Stimulated activated CD8-positive, alpha-beta memory T cell treated with anti-CD3 and anti-CD28 coated beads, Interleukin-15, amount 100 ng/mL, for 48 hours (primary cell): ENCODE data around the gene SH2D3A.
"Not testable (repeated sequence)": the region's sequence is repeated elsewhere in the genome, so short reads cannot be mapped to it uniquely, and the experiment has no call there.

Experiments used
- DNase-seq, 2 donors: peaks; one replicate each; pipeline ENCODE4 v3.0.0-alpha.2; 2020; ENCODE audit warnings: low read depth in 2 of 2

The SH2D3A gene

DNA sequence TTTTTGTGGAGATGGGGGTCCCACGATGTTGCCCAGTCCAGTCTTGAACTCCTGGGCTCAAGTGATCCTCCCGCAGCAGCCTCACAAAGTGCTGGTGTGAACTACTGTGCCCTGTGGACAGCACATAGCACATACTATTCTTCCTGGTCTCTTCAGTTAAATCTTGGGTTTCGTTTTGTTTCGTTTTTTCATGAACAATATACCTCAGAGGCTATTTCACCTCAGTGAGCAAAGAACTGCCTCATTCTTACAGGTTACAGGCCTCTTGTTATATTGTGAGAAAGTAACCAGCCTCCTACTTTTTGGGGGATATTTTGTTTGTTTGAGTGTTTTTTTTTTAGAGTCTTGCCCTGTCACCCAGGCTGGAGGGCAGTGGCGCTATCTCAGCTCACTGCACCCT is 45.5 kb downstream of the SH2D3A start:
- DNase-seq, result no peak

DNA sequence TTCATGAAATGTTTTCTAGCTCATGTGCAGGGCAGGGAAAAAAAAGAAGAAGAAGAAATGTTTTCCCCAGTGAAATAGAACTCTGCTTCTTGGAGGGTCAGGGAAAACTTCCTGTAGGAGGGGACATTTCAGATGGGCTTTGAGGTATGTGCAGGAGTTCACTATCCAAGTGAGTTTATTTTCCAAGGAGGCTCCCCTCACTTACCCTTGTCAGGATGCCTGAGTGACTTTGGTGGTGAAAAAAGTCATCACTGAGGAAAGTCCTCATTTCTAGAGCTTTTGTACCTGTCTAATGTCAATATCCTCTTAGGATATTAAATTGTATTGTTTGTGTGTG is 46.1 kb downstream of the SH2D3A start:
- no peak for DNase-seq

DNA sequence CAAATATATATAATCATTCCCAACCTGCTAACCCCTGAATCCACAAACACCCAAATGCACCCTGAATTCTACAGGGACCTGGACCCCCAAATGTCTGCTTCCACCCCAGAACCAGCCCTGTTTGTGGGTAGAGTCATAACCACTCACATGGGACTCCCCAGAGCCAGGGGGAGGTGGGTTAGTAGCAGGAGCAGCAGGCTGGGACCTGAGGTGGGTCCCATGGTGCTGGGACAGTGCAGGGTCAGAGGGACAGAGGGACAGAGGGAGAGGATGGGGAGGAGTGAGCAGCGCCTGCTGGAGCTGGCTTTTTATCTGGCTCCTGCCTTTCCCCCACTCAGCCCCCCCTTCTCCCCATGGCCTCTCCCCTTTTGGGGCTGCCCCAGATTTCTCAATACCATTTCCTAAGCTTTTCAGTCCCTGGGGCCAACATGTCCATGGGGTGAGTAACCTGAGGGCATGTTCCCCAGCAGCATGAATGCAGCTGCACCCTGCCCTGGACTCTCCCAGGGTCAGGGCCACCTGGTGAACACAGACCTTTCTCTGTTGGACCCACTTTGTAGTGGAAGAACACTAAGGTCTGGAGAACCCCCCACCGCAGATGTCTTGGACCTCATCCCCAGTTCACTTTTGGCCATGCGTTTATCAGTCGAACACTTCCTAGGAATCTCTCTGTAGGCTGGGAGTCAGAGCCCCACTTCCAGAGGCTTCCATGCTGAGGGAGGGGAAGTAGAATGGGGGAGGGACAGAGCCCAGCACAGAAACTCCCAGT is 46.7 kb downstream of the SH2D3A start, which contains the start of gene C3:
Gene C3 (minus strand): TSS at position 282 of the 769 bp plus-strand sequence. CDS start 61 bp downstream, at position 221.
- DNase-seq, result no peak

DNA sequence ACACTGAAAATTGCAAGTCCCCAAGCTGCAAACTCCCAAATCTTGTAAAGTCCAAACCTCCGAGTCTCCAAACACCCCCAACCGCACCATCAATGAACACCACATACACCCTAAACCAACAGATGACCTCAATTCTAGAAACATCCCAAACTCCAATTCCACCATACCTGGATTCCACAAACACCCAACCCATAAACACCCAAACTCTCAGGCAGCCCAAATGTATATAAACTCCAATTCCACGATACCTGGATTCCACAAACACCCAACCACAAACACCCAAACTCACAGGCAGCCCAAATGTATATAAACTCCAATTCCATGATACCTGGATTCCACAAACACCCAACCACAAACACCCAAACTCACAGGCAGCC is 47.3 kb downstream of the SH2D3A start:
- DNase-seq, result no peak

DNA sequence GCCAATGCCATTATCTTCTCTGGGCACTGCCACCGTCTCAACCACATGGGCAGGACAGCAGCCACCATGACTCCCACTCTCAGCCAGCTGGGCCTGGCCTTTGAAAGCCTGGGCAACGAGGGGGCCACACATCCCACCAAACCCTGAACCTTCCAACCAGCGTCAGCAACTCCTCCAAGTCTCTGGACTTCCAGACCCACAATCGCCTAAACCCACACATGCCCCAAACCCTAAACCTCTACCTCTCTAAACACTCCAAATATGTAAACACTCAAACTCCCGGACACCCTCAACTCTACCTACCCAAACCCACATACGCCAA is 47.7 kb downstream of the SH2D3A start:
- no peak for DNase-seq

DNA sequence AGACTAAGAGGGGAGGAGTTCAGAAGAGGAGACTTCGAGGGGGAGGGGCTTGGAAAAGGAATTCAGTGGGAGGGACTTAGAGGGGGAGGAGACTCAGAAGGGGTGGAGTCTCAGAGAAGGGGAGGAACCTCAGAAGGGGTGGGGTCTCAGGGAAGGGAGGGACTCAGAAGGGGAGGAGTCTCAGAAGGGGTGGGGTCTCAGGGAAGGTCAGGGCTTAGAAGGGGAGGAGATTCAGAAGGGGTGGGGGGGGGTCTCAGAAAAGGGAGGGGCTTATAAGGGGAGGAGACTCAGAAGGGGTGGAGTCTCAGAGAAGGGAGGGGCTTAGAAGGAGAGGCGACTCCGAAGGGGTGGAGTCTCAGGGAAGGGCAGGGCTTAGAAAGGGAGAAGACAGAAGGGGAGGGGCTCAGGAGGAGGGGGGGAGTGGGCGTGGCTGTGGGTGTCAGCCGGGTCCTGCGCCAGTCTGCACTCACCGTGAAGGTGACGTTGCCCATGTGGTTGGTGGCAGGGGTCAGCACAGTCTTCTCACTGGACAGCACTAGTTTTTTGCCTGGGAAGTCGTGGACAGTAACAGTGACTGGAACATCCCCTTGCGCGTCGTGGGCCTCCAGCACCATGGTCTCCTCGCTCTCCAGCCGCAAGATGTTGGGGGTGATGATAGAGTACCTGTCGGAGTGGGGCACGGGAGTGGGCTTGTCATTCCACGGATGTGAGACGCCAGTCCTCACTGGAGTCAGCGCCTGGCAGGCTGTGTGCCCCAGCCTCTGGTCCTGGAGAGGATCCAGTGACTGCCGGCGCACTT is 48.3 kb downstream of the SH2D3A start:
- no peak for DNase-seq

DNA sequence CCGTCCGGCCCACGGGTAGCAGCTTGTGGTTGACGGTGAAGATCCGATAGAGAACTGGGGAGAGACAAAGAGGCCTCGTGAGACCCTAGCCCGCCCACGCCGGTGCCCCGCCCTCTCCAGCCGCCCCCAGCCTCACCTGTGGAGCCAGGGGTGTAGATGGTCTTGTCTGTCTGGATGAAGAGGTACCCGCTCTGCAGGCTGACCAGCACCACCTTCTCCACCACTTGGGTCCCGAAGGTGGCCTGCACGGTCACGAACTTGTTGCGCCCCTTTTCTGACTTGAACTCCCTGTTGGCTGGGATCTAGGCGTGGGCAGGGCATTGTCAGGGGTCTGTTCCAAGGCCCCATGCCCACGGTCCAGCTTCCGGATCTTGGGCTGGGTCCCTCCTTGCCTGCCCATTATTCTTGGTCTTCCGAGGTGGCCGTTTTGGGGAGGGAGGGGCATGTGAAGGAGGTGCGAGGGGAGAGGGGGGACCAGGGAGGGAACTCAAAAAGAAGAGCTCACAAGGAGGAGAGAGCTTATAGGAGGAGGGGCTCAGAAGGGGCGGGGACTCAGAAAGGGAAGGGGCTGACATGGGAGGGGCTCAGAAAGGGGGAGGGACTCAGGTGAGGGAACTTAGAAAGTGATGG is 49.0 kb downstream of the SH2D3A start:
- DNase-seq, result no peak

DNA sequence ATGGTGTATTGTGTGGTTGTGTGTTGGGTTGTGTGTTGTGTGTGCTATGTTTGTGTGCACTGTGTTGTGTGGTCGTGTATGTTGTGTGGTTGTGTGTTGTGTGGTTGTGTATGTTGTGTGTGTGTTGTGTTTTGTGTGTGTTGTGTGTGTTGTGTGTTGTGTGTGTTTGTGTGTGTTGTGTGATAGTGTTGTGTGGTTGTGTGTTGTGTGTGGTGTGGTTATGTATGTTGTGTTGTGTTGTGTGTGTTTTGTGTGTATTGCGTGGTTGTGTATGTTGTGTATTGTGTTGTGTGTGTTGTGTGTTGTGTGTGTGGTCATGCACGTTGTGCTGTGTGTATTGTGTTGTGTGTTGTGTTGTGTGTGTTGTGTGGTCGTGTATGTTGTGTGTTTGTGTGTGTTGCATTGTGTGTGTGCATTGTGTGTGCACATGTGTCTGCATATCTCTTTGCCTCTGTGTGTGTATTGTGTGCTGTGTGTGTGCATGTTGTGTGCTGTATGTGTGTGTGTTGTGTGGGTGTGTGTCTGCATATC is 49.7 kb downstream of the SH2D3A start:
- DNase-seq, result no peak

DNA sequence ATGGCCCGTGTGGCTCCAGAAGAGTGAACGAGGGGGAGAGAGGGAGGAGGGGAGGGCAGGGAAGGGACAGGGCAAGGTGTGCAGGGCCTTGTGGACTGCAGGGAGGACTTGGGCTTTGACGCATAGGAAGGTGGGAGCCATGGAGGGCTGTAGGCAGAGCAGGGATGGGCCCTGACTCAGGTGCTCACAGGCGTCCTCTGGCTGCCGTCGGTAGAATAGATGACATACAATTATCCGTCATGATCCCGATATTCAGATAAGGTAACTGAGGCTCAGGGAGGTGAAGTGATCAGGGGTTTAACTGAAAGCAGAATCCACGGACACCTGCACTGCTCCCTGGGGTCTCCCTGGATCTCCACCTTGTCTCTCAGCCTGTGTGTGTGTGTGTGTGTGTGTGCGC is 50.2 kb downstream of the SH2D3A start:
- no peak for DNase-seq

DNA sequence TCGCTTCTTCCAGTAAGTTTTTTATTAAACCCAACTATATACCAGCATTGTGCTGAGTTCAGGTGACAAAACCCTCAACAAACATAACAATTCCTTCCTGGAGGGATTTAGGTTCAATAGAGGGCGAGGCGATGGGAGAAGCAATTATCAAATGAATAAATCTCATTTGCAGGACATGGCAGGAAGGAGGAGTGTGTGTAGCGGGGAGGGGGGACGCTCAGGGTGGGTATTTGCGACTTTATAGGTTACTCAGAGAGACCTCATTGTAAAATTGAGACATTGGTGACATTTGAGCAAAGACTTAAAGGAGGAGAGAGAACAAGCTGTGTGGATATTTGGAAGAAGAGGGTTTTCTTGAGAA is 50.6 kb downstream of the SH2D3A start:
- no peak for DNase-seq

DNA sequence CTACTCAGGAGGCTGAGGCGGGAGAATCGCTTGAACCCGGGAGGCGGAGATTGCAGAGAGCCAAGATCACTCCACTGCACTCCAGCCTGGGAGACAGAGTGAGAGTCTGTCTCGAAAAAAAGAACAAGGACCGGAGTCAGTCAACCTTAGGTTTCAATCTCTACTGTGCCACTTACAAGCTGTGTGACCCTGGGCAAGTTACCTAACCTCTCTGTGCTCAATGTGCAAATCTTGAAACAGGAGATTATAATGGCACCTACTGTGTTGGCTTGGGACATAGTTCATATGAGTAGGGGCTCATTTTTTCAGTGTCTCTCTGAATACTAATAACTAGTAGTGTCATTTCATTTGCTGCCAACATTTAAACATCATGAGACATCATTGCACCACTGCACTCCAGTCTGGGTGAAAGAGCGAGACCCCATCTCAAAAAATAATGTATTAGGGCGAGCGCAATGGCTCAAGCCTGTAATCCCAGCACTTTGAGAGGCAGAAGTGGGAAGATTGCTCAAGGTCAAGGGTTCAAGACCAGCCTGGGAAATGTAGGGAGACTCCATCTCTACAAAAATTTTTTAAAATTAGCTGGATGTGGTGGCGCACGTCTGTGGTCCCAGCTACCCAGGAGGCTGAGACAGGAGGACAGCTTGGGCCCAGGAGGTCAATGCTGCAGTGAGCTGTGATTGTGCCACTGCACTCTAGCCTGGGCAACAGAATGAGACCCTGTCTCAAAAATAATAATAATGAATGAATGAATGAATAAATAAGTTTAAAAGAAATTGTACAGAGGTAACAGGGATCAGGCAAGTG is 52.3 kb downstream of the SH2D3A start:
- DNase-seq, result no peak

DNA sequence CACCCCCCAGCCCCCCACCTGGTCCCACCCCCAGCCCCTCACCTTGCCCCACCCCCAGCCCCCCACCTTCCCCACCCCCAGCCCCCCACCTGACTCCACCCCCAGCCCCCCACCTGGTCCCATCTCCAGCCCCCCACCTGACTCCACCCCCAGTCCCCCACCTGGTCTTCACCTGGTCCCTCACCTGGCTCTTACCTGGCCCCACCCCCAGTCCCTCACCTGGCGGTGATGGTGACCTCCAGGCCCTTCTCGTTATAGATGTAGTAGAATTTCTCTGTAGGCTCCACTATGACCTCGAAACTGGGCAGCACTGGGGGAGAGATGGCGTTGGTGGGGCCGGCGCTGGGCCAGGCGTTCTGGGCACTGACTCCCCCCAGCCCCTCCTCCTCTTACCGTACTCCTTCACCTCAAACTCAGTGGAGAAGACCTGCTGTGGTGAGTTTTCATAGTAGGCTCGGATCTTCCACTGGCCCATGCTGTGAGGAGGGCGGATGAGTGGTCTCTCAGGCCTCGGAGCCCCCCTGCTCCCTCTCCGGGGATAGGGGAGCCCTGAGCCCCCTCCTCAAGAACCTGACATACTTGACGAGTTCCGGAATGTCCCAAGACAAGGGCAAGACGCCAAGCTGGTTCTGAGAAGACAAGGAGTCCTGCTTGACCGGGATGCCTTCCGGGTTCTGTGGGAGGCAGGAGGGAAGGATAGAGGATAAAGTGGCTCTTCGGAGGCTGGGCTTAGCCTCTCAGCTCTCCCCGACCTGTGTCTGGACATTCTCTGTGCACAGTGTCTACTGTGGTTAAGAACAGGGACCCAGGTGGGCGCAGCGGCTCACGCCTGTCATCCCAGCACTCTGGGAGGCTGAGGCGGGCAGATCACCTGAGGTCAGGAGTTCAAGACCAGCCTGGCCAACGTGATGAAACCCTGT is 53.2 kb downstream of the SH2D3A start:
- DNase-seq, result no peak

DNA sequence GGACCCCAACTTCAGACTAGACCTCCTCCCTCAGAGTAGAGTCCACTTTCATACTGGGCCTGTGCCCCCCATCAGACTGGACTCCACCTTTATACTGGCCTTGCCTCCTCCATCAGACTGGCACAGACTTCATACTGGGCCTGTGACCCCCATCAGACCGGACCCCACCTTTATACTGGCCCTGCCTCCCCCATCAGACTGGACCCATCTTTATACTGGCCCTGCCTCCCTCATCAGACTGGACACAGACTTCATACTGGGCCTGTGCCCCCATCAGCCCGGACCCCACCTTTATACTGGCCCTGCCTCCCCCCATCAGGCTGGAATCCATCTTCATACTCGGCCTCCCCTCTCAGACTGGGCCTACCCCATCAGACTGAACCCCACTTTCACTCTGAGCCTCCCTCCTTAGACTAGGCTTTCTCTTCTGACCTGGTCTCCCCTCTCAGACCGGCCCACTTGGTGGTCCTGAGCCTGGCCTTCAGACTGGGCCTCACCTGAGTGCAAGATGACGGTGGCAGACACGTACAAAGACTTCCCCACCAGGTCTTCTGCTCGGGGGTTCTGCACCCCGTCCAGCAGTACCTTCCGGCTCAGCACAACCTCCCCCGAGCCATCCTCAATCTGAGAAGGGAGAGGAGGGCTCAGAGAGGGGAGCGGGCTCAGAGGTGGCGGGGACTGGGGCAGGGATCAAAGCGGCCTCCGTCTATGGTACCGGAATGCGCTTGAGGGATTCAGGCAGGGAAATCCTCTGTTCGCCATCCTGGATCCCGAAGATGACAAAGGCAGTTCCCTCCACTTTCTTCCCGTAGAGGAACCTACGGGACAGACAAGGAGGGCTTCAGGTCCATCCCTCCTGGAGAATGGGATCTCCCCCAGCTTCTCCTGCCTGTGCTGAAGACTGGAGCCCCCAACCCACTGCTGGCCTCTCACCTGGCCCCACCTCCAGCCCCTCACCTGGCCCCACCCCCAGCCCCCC is 54.3 kb downstream of the SH2D3A start:
- no peak for DNase-seq

DNA sequence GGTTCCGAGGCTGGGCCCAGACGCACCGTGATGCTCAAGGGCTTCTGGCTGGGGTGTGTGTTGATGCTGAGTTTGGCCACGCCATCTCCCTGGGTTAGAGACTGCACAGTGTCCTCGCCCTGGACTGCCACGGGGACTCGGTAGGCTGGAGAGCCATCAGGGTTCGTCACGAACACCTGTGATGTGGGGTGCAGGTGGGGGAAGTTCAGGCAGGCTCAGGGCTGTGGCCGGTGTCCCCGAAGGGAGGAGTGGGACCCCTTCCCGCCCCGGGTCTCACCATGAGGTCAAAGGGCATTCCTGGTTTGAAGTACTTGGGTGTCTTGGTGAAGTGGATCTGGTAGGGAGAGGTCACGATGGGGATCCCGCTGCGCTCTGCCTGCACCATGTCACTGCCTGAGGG is 55.0 kb downstream of the SH2D3A start:
- DNase-seq, result no peak

DNA sequence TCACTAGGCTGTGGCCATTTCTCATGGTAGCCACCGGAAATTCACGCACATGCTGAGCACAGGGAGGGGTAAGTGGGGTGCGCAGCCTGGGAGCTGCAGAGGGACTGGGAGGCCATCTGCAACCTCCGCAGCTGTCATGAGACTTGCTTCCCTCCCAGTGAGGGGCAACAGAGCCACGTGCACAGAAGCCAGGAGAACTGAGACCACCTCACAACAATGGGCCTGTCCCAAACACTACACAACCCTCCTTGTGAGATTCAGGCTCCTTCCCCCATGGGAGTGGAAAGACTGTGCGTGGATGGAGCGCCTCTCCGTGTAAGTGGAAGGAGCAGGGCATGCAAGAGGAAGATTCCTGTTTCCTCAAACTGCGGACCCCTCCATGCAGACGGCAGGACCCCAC is 55.6 kb downstream of the SH2D3A start:
- DNase-seq, result no peak

DNA sequence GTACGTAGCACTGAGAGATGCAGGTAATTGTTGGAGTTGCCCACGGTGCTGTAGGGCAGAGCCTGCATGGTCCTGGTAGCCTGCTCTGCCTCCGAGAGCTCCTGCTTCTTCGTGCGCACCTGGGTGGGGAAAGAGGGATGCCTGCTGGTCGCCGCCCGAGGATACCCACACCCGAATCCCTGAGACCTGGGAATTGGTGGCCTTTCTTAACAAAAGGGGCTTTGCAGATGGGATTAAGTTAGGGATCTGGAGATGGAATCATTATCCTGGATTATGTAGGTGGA is 56.2 kb downstream of the SH2D3A start:
- DNase-seq, result no peak

DNA sequence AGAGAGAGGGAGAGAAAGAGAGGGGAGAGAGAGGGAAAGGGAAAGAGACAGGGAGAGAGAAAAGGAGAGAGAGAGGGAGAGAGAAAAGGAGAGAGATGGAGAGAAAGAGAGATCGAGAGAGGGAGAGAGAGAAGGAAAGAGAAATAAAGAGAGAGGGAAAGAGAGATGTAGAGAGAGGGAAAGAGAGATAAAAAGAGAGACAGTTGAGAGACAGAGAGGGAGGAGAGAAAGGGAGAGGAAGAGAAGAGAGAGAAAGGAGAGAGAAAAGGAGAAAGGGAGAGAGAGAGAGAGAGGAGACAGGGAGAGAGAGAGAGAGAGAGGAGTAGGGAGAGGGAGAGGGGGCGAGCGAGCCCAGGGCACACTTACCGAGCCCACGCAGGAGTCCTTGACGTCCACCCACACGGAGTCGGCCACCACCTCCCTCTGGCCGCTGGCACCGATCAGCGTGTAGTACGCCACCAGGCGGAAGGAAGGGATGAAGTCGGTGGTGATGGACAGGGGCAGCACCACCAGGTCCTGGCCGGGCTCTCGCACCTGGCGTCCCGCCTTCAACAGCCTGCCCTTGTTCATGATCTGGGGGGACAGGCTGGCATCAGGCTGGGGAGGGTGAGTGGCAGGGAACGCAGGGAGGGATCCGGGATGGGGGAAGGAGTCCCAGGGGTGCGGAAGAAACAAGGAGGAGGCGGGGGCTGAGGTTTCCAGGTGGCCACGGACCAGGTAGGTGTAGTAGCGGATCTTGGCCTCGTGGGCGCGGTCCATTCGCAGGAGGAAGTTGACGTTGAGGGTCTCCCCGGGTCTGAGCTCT is 56.8 kb downstream of the SH2D3A start:
- DNase-seq, result no peak

DNA sequence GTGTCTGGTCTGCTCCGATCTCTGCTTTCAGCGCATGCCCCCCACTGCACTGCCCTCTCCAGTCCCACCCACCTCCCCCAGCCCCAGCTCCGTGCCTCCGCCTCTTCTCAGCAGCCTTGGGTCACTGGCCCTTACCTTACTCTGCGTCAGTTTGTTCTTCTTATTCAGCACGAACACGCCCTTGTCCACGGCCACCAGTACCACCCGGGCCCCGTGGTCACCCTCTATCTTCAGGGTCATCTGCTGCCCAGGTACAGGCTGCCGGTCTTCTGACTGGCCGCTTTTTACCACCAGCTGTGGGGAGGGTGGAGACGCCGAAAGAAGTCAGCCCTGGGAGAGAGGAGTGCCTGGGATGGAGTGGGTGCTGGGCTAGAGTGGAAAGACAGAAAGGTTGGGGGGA is 57.7 kb downstream of the SH2D3A start:
- no peak for DNase-seq

DNA sequence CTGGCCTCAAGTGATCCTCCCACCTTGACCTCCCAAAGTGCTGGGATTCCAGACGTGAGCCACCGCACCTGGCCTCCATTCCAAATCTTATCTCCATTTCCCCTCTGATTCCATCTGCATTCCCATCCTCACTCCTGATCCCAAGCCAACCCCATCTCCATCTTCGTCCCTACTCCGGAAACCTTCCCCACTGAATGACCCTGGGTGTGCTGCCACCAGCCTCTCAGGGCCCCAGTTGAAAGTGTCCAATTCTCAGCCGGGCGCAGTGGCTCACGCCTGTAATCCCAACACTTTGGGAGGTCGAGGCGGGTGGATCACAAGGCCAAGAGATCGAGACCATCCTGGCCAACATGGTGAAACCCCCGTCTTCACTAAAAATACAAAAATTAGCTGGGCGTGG is 58.3 kb downstream of the SH2D3A start:
- DNase-seq, result not testable (repeated sequence)
